K562 (cell line): Measurements from ENCODE around the gene EN1. TPM values are rescaled to one million over a fixed set of nuclear protein-coding genes. Genes with fewer than 3 reads are reported as not detected.

Experiments used
- ATAC-seq: fragments of 200-7000 bp; cut with Tn5 transposase; 3 replicates; pipeline ENCODE4 v1.9.1; 2020; ENCODE audit warnings: moderate library complexity
- BruUV-seq: library from RNA; stranded (reverse); fragments of 400-500 nt; replicated peaks from 2 replicates; lab custom pipeline; 2021; lab: Mats Ljungman, UMichigan
- CTCF ChIA-PET: fragments of 300-600 bp; formaldehyde crosslinking; extraction: SDS; loops from one replicate; lab custom pipeline; 2021; ENCODE audit warnings: low intra/inter-chr PET ratio; lab: Yijun Ruan, JAX
- POLR2A ChIA-PET: fragments of 300-600, 350-650 bp; sonication (Branson Sonifier 250); formaldehyde crosslinking; extraction: SDS; loops from one replicate; lab custom pipeline; 2021; ENCODE audit warnings: antibody characterized with exemption, inconsistent platforms; lab: Yijun Ruan, JAX
- DNase-seq, 4 experiments: peaks; one replicate each; pipeline versions ENCODE4 v3.0.0 to v3.0.0-alpha.2; 2011 to 2018; ENCODE audit warnings: low spot score in 3 of 4, mixed read lengths in 3 of 4; ENCODE audit errors: extremely low read depth in 1 of 4
- FAIRE-seq: peaks from 2 replicates; lab custom pipeline; 2011; peaks lifted over from hg19 to GRCh38; lab: Jason Lieb, UNC
- H2AFZ ChIP-seq: 2 replicates; pipeline ENCODE4 v1.6.0; 2011; ENCODE audit warnings: low read depth, low read length, control low read depth, inconsistent platforms
- H3K27ac ChIP-seq: fragments of 200-600 bp; 3 replicates; pipeline ENCODE4 v1.8.0; 2011; ENCODE audit warnings: low read depth, mild to moderate bottlenecking, control low read depth, inconsistent platforms, low read length, moderate library complexity, mixed read lengths; ENCODE audit errors: extremely low read depth
- H3K27me3 ChIP-seq, 2 experiments: fragments of 300-600 bp in 1 of 2; 2 replicates in 1 of 2; 3 replicates in 1 of 2; pipeline versions ENCODE4 v1.6.0 to v1.8.0; 2011; ENCODE audit warnings: inconsistent platforms in 2 of 2, low read length in 2 of 2, mild to moderate bottlenecking in 1 of 2, mixed read lengths in 1 of 2, moderate library complexity in 1 of 2; ENCODE audit not compliant: control insufficient read depth in 2 of 2, insufficient read depth in 2 of 2
- H3K36me3 ChIP-seq: fragments of 300-600 bp; 3 replicates; pipeline ENCODE4 v1.8.0; 2011; ENCODE audit warnings: mild to moderate bottlenecking, low read length, inconsistent platforms; ENCODE audit not compliant: control insufficient read depth, insufficient read depth
- H3K4me1 ChIP-seq, 2 experiments: fragments of 200-600 bp in 1 of 2; replicated peaks in 1 of 2; 2 replicates in 1 of 2; 3 replicates in 1 of 2; pipeline versions ENCODE4 v1.5.1 to v1.8.0; 2011; ENCODE audit warnings: inconsistent platforms in 2 of 2, low read length in 2 of 2, mild to moderate bottlenecking in 1 of 2, mixed read lengths in 1 of 2, moderate library complexity in 1 of 2; ENCODE audit not compliant: control insufficient read depth in 2 of 2, insufficient read depth in 2 of 2
- H3K4me2 ChIP-seq: 2 replicates; pipeline ENCODE4 v1.6.1; 2011; ENCODE audit warnings: low read length, control low read depth, inconsistent platforms, mixed read lengths; ENCODE audit not compliant: insufficient read depth
- H3K4me3 ChIP-seq: fragments of 200-600 bp; sonication (generic), shearing (Covaris generic); 2 replicates; pipeline ENCODE4 v1.5.1; 2016; ENCODE audit warnings: control low read depth, inconsistent platforms
- H3K79me2 ChIP-seq: fragments of 200-600 bp; 3 replicates; pipeline ENCODE4 v1.8.0; 2011; ENCODE audit warnings: low read length, inconsistent platforms; ENCODE audit not compliant: control insufficient read depth, insufficient read depth
- H3K9ac ChIP-seq, 2 experiments: 2 replicates each; pipeline versions ENCODE4 v1.6.0 to v1.6.1; 2011; ENCODE audit warnings: low read depth in 2 of 2, low read length in 2 of 2, control low read depth in 1 of 2, inconsistent platforms in 1 of 2, mild to moderate bottlenecking in 1 of 2, mixed read lengths in 1 of 2; ENCODE audit not compliant: insufficient read depth in 1 of 2
- H3K9me1 ChIP-seq: one replicate; pipeline ENCODE4 v1.6.0; 2011; ENCODE audit warnings: inconsistent platforms, mild to moderate bottlenecking, low read length, moderate library complexity; ENCODE audit not compliant: control insufficient read depth, insufficient read depth
- H3K9me3 ChIP-seq: replicated peaks from 2 replicates; pipeline ENCODE4 v1.5.1; 2011; ENCODE audit warnings: low read depth, low read length, inconsistent platforms; ENCODE audit not compliant: control insufficient read depth, insufficient read depth
- H4K20me1 ChIP-seq: replicated peaks from 2 replicates; pipeline ENCODE4 v1.6.1; 2011; ENCODE audit warnings: low read length, inconsistent platforms, mixed read lengths; ENCODE audit not compliant: control insufficient read depth, insufficient read depth
- CREM ChIP-seq: IDR thresholded peaks from 2 replicates; pipeline ENCODE4 v1.6.1; 2014; ENCODE audit warnings: antibody characterized with exemption, low read depth
- FOS ChIP-seq: IDR thresholded peaks from 3 replicates; pipeline ENCODE4 v1.6.1; 2011; ENCODE audit not compliant: insufficient read length; ENCODE audit errors: extremely low read depth
- FOXK1 ChIP-seq: sonication (generic); formaldehyde crosslinking; IDR thresholded peaks from 2 replicates; pipeline ENCODE4 v1.8.0; 2022; ENCODE audit warnings: missing genetic modification reagents, mild to moderate bottlenecking, borderline replicate concordance
- KLF16 ChIP-seq: IDR thresholded peaks from 2 replicates; pipeline ENCODE4 v1.6.1; 2016; ENCODE audit warnings: antibody characterized with exemption
- NFYB ChIP-seq: IDR thresholded peaks from 2 replicates; pipeline ENCODE4 v1.6.1; 2011; ENCODE audit warnings: mild to moderate bottlenecking, moderate library complexity; ENCODE audit not compliant: insufficient read length; ENCODE audit errors: extremely low read depth
- RAD21 ChIP-seq, 2 experiments: fragments of 250-450 bp in 1 of 2; fragments of 450-650 bp in 1 of 2; sonication (Bioruptor Pico) in 1 of 2; formaldehyde crosslinking in 1 of 2; IDR thresholded peaks in 1 of 2; conservative IDR thresholded peaks in 1 of 2; 2 replicates each; pipeline versions ENCODE4 v1.4.0 to v1.8.0; 2020 to 2022; ENCODE audit warnings: mild to moderate bottlenecking in 2 of 2, moderate library complexity in 1 of 2
- SMC3 ChIP-seq: conservative IDR thresholded peaks from 2 replicates; pipeline ENCODE4 v1.6.1; 2011; ENCODE audit warnings: low read depth, low read length, improper control_type of control experiment; ENCODE audit not compliant: insufficient read depth
- STAG1 ChIP-seq: sonication (generic); formaldehyde crosslinking; IDR thresholded peaks from 2 replicates; pipeline ENCODE4 v1.5.0; 2020; ENCODE audit warnings: missing genetic modification reagents, borderline replicate concordance
- TCF7 ChIP-seq: sonication (generic); IDR thresholded peaks from 2 replicates; pipeline ENCODE4 v1.6.1; 2016; ENCODE audit warnings: antibody characterized with exemption, borderline replicate concordance
- TCFL5 ChIP-seq: fragments of 250-450 bp; sonication (Bioruptor Pico); conservative IDR thresholded peaks from 2 replicates; pipeline ENCODE4 v1.6.1; 2021; ENCODE audit warnings: mild to moderate bottlenecking, moderate library complexity, matching md5 sums
- YY1 ChIP-seq, 3 experiments: IDR thresholded peaks; 2 replicates each; pipeline ENCODE4 v1.6.1; 2011; ENCODE audit warnings: low read length in 2 of 3, mild to moderate bottlenecking in 2 of 3, moderate library complexity in 2 of 3, borderline replicate concordance in 1 of 3, control low read depth in 1 of 3, low read depth in 1 of 3; ENCODE audit not compliant: insufficient read depth in 3 of 3, insufficient replicate concordance in 2 of 3, control insufficient read depth in 1 of 3, insufficient read length in 1 of 3; ENCODE audit errors: extremely low read depth in 1 of 3
- ZBED1 ChIP-seq: IDR thresholded peaks from 2 replicates; pipeline ENCODE4 v1.6.1; 2014
- ZFP36 ChIP-seq: fragments of 150-350 bp; IDR thresholded peaks from 2 replicates; pipeline ENCODE4 v1.6.1; 2018; ENCODE audit warnings: low read length, low read depth; ENCODE audit not compliant: partially characterized antibody
- ZFP91 ChIP-seq: sonication (generic); formaldehyde crosslinking; IDR thresholded peaks from 2 replicates; pipeline ENCODE4 v1.8.0; 2022; ENCODE audit warnings: mild to moderate bottlenecking, missing genetic modification reagents
- WGBS: fragments of 100-300 bp; shearing (Covaris generic); methylation state at CpG from one replicate; pipeline ENCODE4 v1.1.6; 2016; ENCODE audit warnings: low coverage, mixed read lengths; ENCODE audit not compliant: insufficient coverage; ENCODE audit errors: missing lambda C conversion rate; 5-methylcytosine and 5-hydroxymethylcytosine counted together
- in situ Hi-C: fragments of 300-500 bp; cut with MboI; formaldehyde crosslinking; loops from 4 replicates; pipeline ENCODE4 v1.15.0; 2018; ENCODE audit warnings: inconsistent platforms, mixed read lengths
- intact Hi-C: fragments of 100-400 bp; cut with micrococcal nuclease; formaldehyde crosslinking; loops from 2 replicates; pipeline ENCODE4 v1.14.2; 2022
- polyA plus RNA-seq, 8 experiments: library from polyadenylated mRNA; depleted of rRNA in 4 of 8; stranded (reverse) in 5 of 8; unstranded in 3 of 8; fragments of >200 nt; fragmentation: Nextera tagmentation in 2 of 8; fragmentation: Illumina TruSeq in 1 of 8; extraction: Ambion mirVana in 2 of 8; extraction: Trizol in 1 of 8; gene quantifications; 2 replicates each; pipeline versions ENCODE4 v1.2.1 to v1.2.3, GENCODE V29; 2011 to 2014; ENCODE audit warnings: inconsistent platforms in 1 of 8, missing spikeins in 1 of 8
- total RNA-seq, 7 experiments: library from RNA; depleted of rRNA in 6 of 7; stranded (reverse); fragments of >200 nt in 6 of 7; fragmentation: Illumina TruSeq in 2 of 7; extraction: Trizol in 2 of 7; gene quantifications; 2 replicates each; pipeline versions ENCODE4 v1.2.1 to v1.2.3, GENCODE V29; 2011 to 2021; ENCODE audit warnings: low replicate concordance in 1 of 7

Gene EN1
- total and polyA plus RNA-seq, 9 of the 15 experiments (the other 6 are each of a cell fraction or from before 2014, with no cell fraction given), result 0.06 to 2.0 (median 0.51) TPM

DNA sequence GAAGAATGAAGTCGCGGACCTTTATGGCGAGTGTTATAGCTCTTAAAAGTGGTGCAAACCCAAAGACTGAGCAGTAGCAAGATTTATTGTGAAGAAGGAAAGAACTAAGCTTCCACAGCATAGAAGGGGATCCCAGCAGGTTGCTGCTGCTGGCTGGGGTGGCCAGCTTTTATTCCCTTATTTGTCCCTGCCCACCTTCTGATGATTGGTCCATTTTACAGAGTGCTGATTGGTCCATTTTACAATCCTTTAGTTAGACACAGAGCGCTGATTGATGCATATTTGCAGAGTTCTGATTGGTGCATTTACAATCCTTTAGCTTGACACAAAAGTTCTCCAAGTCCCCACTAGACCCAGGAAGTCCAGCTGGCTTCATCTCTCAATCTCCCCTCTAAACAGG, 36.3 kb upstream of the EN1 start:
- in situ Hi-C loops, result loop anchor here (25.0 kb wide), 1 partner anchor 404 kb away; no protein-coding TSS in a partner anchor

DNA sequence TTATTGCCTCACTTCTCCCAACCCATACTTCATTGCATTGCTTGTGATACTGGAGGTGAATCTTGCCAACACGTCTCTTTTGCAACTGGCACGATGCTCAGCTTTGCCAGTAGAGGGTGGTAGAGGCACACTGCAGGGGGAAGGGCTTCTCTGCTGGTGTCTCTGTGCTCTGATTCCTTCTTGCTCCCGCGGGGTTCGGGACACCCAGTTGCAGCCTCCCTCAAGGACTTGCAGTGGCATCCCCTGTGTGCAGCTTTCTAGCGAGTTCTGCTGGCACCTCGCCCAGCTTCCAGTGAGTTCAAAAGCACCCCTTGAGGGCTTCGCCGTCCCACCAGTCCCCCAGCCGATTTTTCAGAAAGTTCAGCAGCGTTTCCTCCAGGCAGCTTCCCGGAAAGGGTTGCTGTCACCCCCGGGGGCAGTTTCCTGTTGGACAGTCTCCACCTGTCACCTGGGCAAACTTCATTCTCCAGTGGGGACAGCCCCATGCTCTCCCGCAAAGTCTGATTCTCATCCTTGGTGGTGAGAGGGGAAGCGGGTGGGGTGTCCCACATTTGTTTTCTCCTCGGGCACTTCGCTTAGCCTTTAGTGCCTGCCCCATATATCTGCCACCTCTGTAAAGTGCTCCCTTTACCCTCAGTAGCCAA, 35.4 kb upstream of the EN1 start:
- intact Hi-C loops (loop anchor here (1.0 to 10.0 kb wide), 4 partner anchors 244 to 409 kb away; no protein-coding TSS in a partner anchor), in situ Hi-C loops (loop anchor here (25.0 kb wide), 1 partner anchor 404 kb away; no protein-coding TSS in a partner anchor)
- Histone ChIP-seq H3K27me3 (peaks cover 0 to 9% of the 10 kb centered on the region in 2 experiments; a peak in 3 of 5 replicates), H3K4me3 (no peak overlapping the region), H3K9me3 (no peaks in the 10 kb centered on the region), H3K9me1 (no peaks in the 10 kb centered on the region), H3K79me2 (no peaks in the 10 kb centered on the region), H2AFZ (peak overlapping the region; percentile 58), H3K4me2 (peak overlapping the region; percentile 22; the same call in 1 of the 2 replicates), H4K20me1 (no peaks in the 10 kb centered on the region), H3K4me1 (no peaks in the 10 kb centered on the region), H3K9ac (peak overlapping the region in 1 of 2 experiments; percentile 77; a peak in 1 of 4 replicates), H3K36me3 (no peaks in the 10 kb centered on the region), H3K27ac (no peak overlapping the region)
- FAIRE-seq, result peak; percentile 88
- ChIA-PET CTCF (interaction anchor here (0.5 to 1.3 kb wide), 3 partner anchors 244 to 777 kb away, joined by 3 read pairs; no protein-coding TSS in a partner anchor), POLR2A (interaction anchor here (0.7 kb wide), 1 partner anchor 425 kb away, joined by 3 read pairs; no protein-coding TSS in a partner anchor)
- BruUV-seq, result no TSS peak
- peak; percentile 45 to 59 (median 50) for DNase-seq
- ATAC-seq, result peak; percentile 93
- 6% methylated on average over 14 of the region's 17 CpGs for WGBS
- TF ChIP-seq KLF16 (peak; percentile 35; the same call in 1 of the 2 replicates), ZFP91 (0 out of 2 replicates have a peak, but pooled peaks have one; percentile 43), ZFP36 (peak; percentile 20), FOXK1 (CRISPR knock-in tag) (no peak), CREM (0 out of 2 replicates have a peak, but pooled peaks have one; percentile 10), RAD21 (CRISPR knock-in tag; conservative IDR thresholded peaks at IDR 0.05 in 1 of 2, IDR thresholded peaks at IDR 0.05 in 1 of 2) (peak; percentile 75 to 76), STAG1 (CRISPR knock-in tag) (peak; percentile 48; the same call in 1 of the 2 replicates), SMC3 (peak; percentile 54)

More for the DNA sequence above, 36.3 kb upstream of the EN1 start:
- WGBS, result 0% methylated on average over 4 of the region's 4 CpGs
- intact Hi-C loops, result loop anchor here (5.0 to 10.0 kb wide), 3 partner anchors 244 to 409 kb away; no protein-coding TSS in a partner anchor
- no peak overlapping the region for H3K27ac ChIP-seq
- H3K9me3 ChIP-seq, result no peaks in the 10 kb centered on the region
- H3K4me2 ChIP-seq, result no peak overlapping the region
- H3K36me3 ChIP-seq, result no peaks in the 10 kb centered on the region
- H3K27me3 ChIP-seq, result peaks cover 0 to 9% of the 10 kb centered on the region in 2 experiments; a peak in 3 of 5 replicates
- no peak overlapping the region for H3K9ac ChIP-seq
- ChIA-PET CTCF (no interaction called here), POLR2A (no interaction called here)
- no peaks in the 10 kb centered on the region for H4K20me1 ChIP-seq
- no peak overlapping the region for H2AFZ ChIP-seq
- H3K4me1 ChIP-seq, result no peaks in the 10 kb centered on the region
- FAIRE-seq, result no peak
- no peaks in the 10 kb centered on the region for H3K9me1 ChIP-seq
- DNase-seq, result no peak
- no peak overlapping the region for H3K4me3 ChIP-seq
- no peak for ATAC-seq
- no peak for TF ChIP-seq ZBED1
- no peak for TF ChIP-seq YY1 (IDR thresholded peaks at IDR 0.05; ENCODE audit: borderline replicate concordance in 1 of 3, control insufficient read depth in 1 of 3, extremely low read depth in 1 of 3, insufficient read depth in 3 of 3, insufficient read length in 1 of 3, insufficient replicate concordance in 2 of 3, low read depth in 1 of 3, low read length in 2 of 3)
- no peak for TF ChIP-seq TCF7
- TF ChIP-seq TCFL5 (CRISPR knock-in tag), result no peak
- TF ChIP-seq NFYB, result peak; percentile 71
- TF ChIP-seq FOS, result peak; percentile 20
- no TSS peak for BruUV-seq
- no peaks in the 10 kb centered on the region for H3K79me2 ChIP-seq
